ENCODE measurements around the gene TMEM17. TPM values are rescaled to one million over a fixed set of nuclear protein-coding genes. Genes with fewer than 3 reads are reported as not detected.

The TMEM17 gene
- total RNA-seq, 2 experiments from 2014 or later: 0.13 to 0.14 TPM

DNA sequence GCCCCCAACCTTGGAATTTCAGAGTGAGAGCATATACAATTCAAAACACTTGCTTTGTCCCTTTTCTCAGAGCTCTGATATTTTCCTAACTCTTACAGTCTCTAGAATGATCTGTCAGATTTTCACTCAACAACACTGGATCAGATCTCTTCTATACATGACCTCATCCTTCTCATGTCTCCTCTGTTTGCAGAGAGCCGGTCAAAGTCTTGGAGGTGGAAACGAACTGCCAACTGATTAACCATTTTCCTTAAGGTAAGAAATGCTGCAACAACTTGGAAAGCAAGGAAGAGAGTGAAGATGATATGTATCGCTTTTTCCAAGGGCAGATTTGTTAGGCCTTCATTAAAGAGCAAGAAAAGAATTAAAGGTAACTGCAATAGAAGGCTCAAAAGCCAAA, 4.9 kb downstream of the TMEM17 start:
- Mint-ChIP-seq H3K36me3 (ENCODE audit: low read depth) (no peaks in the 10 kb centered on the region), H3K4me3 (no peak overlapping the region), H3K9me3 (no peaks in the 10 kb centered on the region), H3K4me1 (ENCODE audit: low read depth) (peaks cover 3% of the 10 kb centered on the region), H3K27ac (no peak overlapping the region), H3K27me3 (peaks cover 3% of the 10 kb centered on the region)
- ATAC-seq: no peak
- TF ChIP-seq, protein P1, sequence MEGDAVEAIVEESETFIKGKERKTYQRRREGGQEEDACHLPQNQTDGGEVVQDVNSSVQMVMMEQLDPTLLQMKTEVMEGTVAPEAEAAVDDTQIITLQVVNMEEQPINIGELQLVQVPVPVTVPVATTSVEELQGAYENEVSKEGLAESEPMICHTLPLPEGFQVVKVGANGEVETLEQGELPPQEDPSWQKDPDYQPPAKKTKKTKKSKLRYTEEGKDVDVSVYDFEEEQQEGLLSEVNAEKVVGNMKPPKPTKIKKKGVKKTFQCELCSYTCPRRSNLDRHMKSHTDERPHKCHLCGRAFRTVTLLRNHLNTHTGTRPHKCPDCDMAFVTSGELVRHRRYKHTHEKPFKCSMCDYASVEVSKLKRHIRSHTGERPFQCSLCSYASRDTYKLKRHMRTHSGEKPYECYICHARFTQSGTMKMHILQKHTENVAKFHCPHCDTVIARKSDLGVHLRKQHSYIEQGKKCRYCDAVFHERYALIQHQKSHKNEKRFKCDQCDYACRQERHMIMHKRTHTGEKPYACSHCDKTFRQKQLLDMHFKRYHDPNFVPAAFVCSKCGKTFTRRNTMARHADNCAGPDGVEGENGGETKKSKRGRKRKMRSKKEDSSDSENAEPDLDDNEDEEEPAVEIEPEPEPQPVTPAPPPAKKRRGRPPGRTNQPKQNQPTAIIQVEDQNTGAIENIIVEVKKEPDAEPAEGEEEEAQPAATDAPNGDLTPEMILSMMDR (IDR thresholded peaks at IDR 0.05): no peak
- ChIA-PET POLR2A (no interaction called here), CTCF (no interaction called here)
- no peak for DNase-seq
- intact Hi-C loops (cut with micrococcal nuclease): no loop called here

DNA sequence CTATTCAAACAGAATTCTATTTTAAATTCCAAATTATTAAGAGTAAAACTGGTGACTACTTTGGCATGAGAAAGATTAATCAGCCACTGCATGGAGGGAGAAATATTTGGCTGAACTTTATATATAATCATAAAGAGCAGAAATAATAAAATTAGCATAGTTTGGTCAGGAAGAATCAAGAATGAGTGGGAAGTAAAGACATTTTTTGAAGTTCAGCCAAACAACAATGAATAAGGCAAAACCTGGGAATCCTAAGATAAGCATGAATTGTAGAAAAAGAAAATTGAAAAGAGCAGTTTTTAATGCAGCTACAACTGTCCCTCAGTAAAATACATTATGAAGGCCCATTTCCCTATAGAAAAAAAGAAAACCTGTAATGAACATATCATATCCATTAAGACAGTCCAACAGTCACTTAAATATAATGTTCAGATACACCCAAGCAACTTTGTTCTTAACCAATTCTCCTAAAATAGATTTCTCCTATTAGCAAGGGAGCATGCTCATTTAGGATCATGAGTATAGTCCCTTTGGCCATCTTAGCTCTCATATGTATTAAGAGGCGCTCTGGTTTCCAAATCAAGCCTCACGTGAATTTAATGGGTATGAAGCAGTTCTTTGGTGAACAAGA, 6.5 kb downstream of the TMEM17 start:
- Mint-ChIP-seq H3K9me3 (no peaks in the 10 kb centered on the region), H3K4me3 (no peak overlapping the region), H3K36me3 (ENCODE audit: low read depth) (no peaks in the 10 kb centered on the region), H3K27ac (no peak overlapping the region), H3K4me1 (ENCODE audit: low read depth) (no peaks in the 10 kb centered on the region), H3K27me3 (no peaks in the 10 kb centered on the region)
- intact Hi-C loops (cut with micrococcal nuclease): no loop called here
- DNase-seq: no peak
- POLR2A ChIA-PET: no interaction called here
- CTCF ChIA-PET: no interaction called here
- TF ChIP-seq, protein P1 (IDR thresholded peaks at IDR 0.05): no peak
- ATAC-seq: no peak

DNA sequence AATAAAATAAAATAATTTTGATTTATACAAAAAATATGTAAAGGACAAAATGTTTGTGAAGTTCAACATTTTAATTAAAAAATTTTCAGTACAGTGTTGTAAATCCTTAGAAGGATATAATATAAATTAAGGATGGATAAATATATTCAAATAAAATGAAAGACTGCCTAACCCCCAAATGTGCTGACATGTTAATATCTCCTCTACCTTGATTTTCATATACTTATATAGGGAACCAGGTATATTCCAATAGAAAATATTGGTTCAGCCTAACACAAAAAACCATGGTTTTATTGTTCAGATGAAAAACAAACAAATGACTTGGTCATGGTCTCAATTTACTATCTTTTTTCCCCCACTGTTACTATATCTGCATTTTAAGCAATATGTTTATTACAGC, 7.3 kb downstream of the TMEM17 start:
- H3K27ac Mint-ChIP-seq: no peak overlapping the region
- ATAC-seq: no peak
- CTCF ChIA-PET: no interaction called here

DNA sequence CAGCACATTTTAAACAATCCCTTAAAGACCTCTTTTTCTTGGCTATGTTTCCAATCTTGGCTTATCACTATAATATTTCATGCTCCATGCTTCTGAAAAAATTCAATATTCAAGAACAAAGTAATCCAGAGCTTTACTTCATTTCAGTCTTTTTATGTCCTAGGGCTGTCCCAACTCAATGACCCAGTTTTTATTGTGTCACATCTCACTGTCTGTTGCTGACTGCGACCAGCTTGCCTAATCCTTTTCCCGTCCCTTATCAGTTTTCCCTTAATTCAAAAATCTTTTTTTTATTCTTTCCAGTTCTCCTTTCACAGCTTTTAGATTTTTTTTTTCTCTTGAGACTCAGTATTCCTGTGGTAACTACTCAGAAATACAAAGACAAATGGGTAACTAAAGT, 10.2 kb downstream of the TMEM17 start:
- CTCF ChIA-PET: interaction anchor here (1.2 to 1.6 kb wide), 3 partner anchors 11 to 39 kb away, joined by 3 to 4 read pairs (median 4); partner anchors contain the start of gene TMEM17
- no peak overlapping the region for H3K4me3 Mint-ChIP-seq
- no peaks in the 10 kb centered on the region for H3K9me3 Mint-ChIP-seq
- POLR2A ChIA-PET: no interaction called here
- H3K4me1 Mint-ChIP-seq (ENCODE audit: low read depth): no peaks in the 10 kb centered on the region
- no peak overlapping the region for H3K27ac Mint-ChIP-seq
- TF ChIP-seq, protein P1 (IDR thresholded peaks at IDR 0.05): no peak
- DNase-seq (no peak), ATAC-seq (no peak)
- H3K36me3 Mint-ChIP-seq (ENCODE audit: low read depth): no peaks in the 10 kb centered on the region
- intact Hi-C loops (cut with micrococcal nuclease): no loop called here
- H3K27me3 Mint-ChIP-seq: no peaks in the 10 kb centered on the region

More for the DNA sequence above, 7.3 kb downstream of the TMEM17 start:
- TF ChIP-seq, protein P1 (IDR thresholded peaks at IDR 0.05): no peak
- no peaks in the 10 kb centered on the region for H3K9me3 Mint-ChIP-seq
- H3K4me1 Mint-ChIP-seq (ENCODE audit: low read depth): no peaks in the 10 kb centered on the region
- H3K36me3 Mint-ChIP-seq (ENCODE audit: low read depth): no peaks in the 10 kb centered on the region
- DNase-seq: no peak
- H3K27me3 Mint-ChIP-seq: no peaks in the 10 kb centered on the region
- no peak overlapping the region for H3K4me3 Mint-ChIP-seq
- POLR2A ChIA-PET: no interaction called here
- intact Hi-C loops (cut with micrococcal nuclease): no loop called here

DNA sequence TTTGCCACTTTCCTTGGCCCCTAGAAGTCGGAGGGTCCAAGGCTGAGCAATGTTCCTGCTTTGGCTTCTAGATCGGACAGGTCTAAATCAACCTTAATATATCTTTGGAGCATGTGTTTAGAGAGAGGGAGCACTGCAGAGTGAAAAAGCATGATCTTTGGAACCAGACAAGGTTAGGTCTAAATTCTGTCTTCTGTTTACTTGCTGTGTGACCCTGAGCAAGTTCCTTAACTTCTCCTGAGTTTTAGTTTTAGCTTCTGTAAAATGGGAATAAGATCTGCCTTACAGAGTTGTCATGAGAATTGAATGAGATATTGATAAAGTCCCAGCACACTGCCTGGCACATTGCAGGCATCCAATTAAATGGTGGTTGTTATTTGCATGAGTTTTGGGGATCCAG, 13.9 kb downstream of the TMEM17 start:
- H3K4me1 Mint-ChIP-seq (ENCODE audit: low read depth): no peaks in the 10 kb centered on the region
- intact Hi-C loops (cut with micrococcal nuclease): no loop called here
- no peak overlapping the region for H3K4me3 Mint-ChIP-seq
- POLR2A ChIA-PET: interaction anchor here (0.7 kb wide), 1 partner anchor 251 kb away, joined by 3 read pairs; no protein-coding TSS in a partner anchor
- TF ChIP-seq, protein P1 (IDR thresholded peaks at IDR 0.05): no peak
- no peaks in the 10 kb centered on the region for H3K27me3 Mint-ChIP-seq
- ATAC-seq (no peak), DNase-seq (no peak)
- H3K27ac Mint-ChIP-seq: no peak overlapping the region
- no peaks in the 10 kb centered on the region for H3K9me3 Mint-ChIP-seq
- CTCF ChIA-PET: no interaction called here
- no peaks in the 10 kb centered on the region for H3K36me3 Mint-ChIP-seq (ENCODE audit: low read depth)

Data from activated CD8-positive, alpha-beta T cell treated with anti-CD3 and anti-CD28 coated beads for 36 hours (primary cell).